ENCODE results near the gene COX14. TPM values are rescaled to one million over a fixed set of nuclear protein-coding genes. Genes with fewer than 3 reads are reported as not detected.

Gene COX14
- total RNA-seq (2014; rRNA removed; shearing (Covaris generic)) (24.4 and 53.4 TPM in 2 replicates), polyA plus RNA-seq (2016; fragmentation: Nextera tagmentation; extraction: Ambion mirVana) (122 and 125 TPM in 2 replicates)

GRCh38 chr12:50111693-50112455 lies at the start of gene COX14:
COX14 (plus strand) TSS chr12:50112236; CDS start chr12:50120044, 7,808 bp downstream.
- H3K9ac ChIP-seq, result peak within 1 kb of the TSS; percentile 97
- 0 out of 2 replicates have a peak, but pooled peaks cover 6% of the 10 kb centered on the region for H3K36me3 ChIP-seq (ENCODE audit: low read depth)
- H3K4me3 ChIP-seq, result peak within 1 kb of the TSS; percentile 93
- peak; percentile 100 for DNase-seq
- H3K9me2 ChIP-seq (ENCODE audit: insufficient read depth), result no peaks in the 10 kb centered on the region
- H3K27ac ChIP-seq, result peak within 1 kb of the TSS; percentile 96
- no peaks in the 10 kb centered on the region for H4K20me1 ChIP-seq (ENCODE audit: insufficient read depth)
- H2AFZ ChIP-seq, result peak within 1 kb of the TSS; percentile 89
- H3K9me3 ChIP-seq (ENCODE audit: low read depth), result no peaks in the 10 kb centered on the region
- 1% methylated on average over 50 to 59 of the region's 59 CpGs for WGBS, 2 experiments (ENCODE audit: low coverage in 1 of 2, low lambda C conversion rate in 2 of 2, missing lambda C conversion rate in 2 of 2)
- H3K79me2 ChIP-seq (ENCODE audit: insufficient read depth), result peaks cover 44% of the 10 kb centered on the region
- H3K4me1 ChIP-seq (ENCODE audit: insufficient read depth), result peaks cover 17% of the 10 kb centered on the region
- in situ Hi-C loops (cut with MboI), result no loop called here
- H3K27me3 ChIP-seq (replicated peaks; ENCODE audit: insufficient read depth), result no peaks in the 10 kb centered on the region
- peaks cover 7% of the 10 kb centered on the region for H3F3A ChIP-seq (ENCODE audit: insufficient read depth)
- H3K4me2 ChIP-seq (ENCODE audit: unreplicated experiment), result peak within 1 kb of the TSS; percentile 92
- TF ChIP-seq EZH2phosphoT487 (IDR thresholded peaks at IDR 0.05; ENCODE audit: insufficient read depth, low read depth) (no peak), EZH2 (IDR thresholded peaks at IDR 0.05; ENCODE audit: insufficient read depth, poor library complexity, severe bottlenecking) (no peak)

GRCh38 chr12:50062728-50063460 lies 49.1 kb upstream of the COX14 start:
- Histone ChIP-seq H3K4me2 (ENCODE audit: unreplicated experiment) (no peak overlapping the region), H3K27me3 (replicated peaks; ENCODE audit: insufficient read depth) (no peaks in the 10 kb centered on the region), H3F3A (ENCODE audit: insufficient read depth) (peaks cover 10% of the 10 kb centered on the region; the same call in 1 of the 2 replicates), H4K20me1 (ENCODE audit: insufficient read depth) (no peaks in the 10 kb centered on the region), H3K27ac (no peak overlapping the region), H3K4me1 (ENCODE audit: insufficient read depth) (peaks cover 11% of the 10 kb centered on the region), H3K9me2 (ENCODE audit: insufficient read depth) (no peaks in the 10 kb centered on the region), H3K9ac (no peak overlapping the region), H3K9me3 (ENCODE audit: low read depth) (no peaks in the 10 kb centered on the region), H2AFZ (no peak overlapping the region), H3K36me3 (ENCODE audit: low read depth) (no peaks in the 10 kb centered on the region), H3K79me2 (ENCODE audit: insufficient read depth) (no peaks in the 10 kb centered on the region), H3K4me3 (no peak overlapping the region)
- WGBS, 2 experiments (ENCODE audit: low coverage in 1 of 2, low lambda C conversion rate in 2 of 2, missing lambda C conversion rate in 2 of 2), result 92 to 94% methylated on average over 4 to 5 of the region's 5 CpGs
- no peak for DNase-seq
- TF ChIP-seq EZH2phosphoT487 (IDR thresholded peaks at IDR 0.05; ENCODE audit: insufficient read depth, low read depth), result no peak
- no peak for TF ChIP-seq EZH2 (IDR thresholded peaks at IDR 0.05; ENCODE audit: insufficient read depth, poor library complexity, severe bottlenecking)
- in situ Hi-C loops (cut with MboI), result loop anchor here (25.0 kb wide), 1 partner anchor 201 kb away; no protein-coding TSS in a partner anchor

- no peaks in the 10 kb centered on the region for H3K9me3 ChIP-seq (ENCODE audit: low read depth)
- H3F3A ChIP-seq (ENCODE audit: insufficient read depth), result peaks cover 10% of the 10 kb centered on the region; the same call in 1 of the 2 replicates
- no peaks in the 10 kb centered on the region for H4K20me1 ChIP-seq (ENCODE audit: insufficient read depth)
- WGBS, 2 experiments (ENCODE audit: low coverage in 1 of 2, low lambda C conversion rate in 2 of 2, missing lambda C conversion rate in 2 of 2), result 66 to 67% methylated on average over 3 of the region's 3 CpGs
- peak overlapping the region; percentile 64 for H3K27ac ChIP-seq
- DNase-seq, result peak; percentile 50
- H3K9me2 ChIP-seq (ENCODE audit: insufficient read depth), result no peaks in the 10 kb centered on the region
- peak overlapping the region; percentile 6 for H3K4me2 ChIP-seq (ENCODE audit: unreplicated experiment)
- H3K4me3 ChIP-seq, result no peak overlapping the region
- no peak for TF ChIP-seq EZH2phosphoT487 (IDR thresholded peaks at IDR 0.05; ENCODE audit: insufficient read depth, low read depth)
- TF ChIP-seq EZH2 (IDR thresholded peaks at IDR 0.05; ENCODE audit: insufficient read depth, poor library complexity, severe bottlenecking), result no peak
- in situ Hi-C loops (cut with MboI), result loop anchor here (25.0 kb wide), 1 partner anchor 204 kb away; no protein-coding TSS in a partner anchor
- no peak overlapping the region for H2AFZ ChIP-seq
- no peaks in the 10 kb centered on the region for H3K79me2 ChIP-seq (ENCODE audit: insufficient read depth)
- H3K36me3 ChIP-seq (ENCODE audit: low read depth), result no peaks in the 10 kb centered on the region
- no peaks in the 10 kb centered on the region for H3K27me3 ChIP-seq (replicated peaks; ENCODE audit: insufficient read depth)
- peak overlapping the region; percentile 38; the same call in 1 of the 2 replicates for H3K9ac ChIP-seq
- peaks cover 11% of the 10 kb centered on the region for H3K4me1 ChIP-seq (ENCODE audit: insufficient read depth)
Observed at GRCh38 chr12:50065726-50066310, 46.2 kb upstream of the COX14 start.

GRCh38 chr12:50066402-50066801 lies 45.6 kb upstream of the COX14 start:
- peak overlapping the region; percentile 44 for H3K4me2 ChIP-seq (ENCODE audit: unreplicated experiment)
- TF ChIP-seq EZH2 (IDR thresholded peaks at IDR 0.05; ENCODE audit: insufficient read depth, poor library complexity, severe bottlenecking) (no peak), EZH2phosphoT487 (IDR thresholded peaks at IDR 0.05; ENCODE audit: insufficient read depth, low read depth) (no peak)
- peaks cover 10% of the 10 kb centered on the region; the same call in 1 of the 2 replicates for H3F3A ChIP-seq (ENCODE audit: insufficient read depth)
- no peaks in the 10 kb centered on the region for H3K27me3 ChIP-seq (replicated peaks; ENCODE audit: insufficient read depth)
- peaks cover 11% of the 10 kb centered on the region for H3K4me1 ChIP-seq (ENCODE audit: insufficient read depth)
- H3K9me2 ChIP-seq (ENCODE audit: insufficient read depth), result no peaks in the 10 kb centered on the region
- in situ Hi-C loops (cut with MboI), result loop anchor here (25.0 kb wide), 1 partner anchor 204 kb away; no protein-coding TSS in a partner anchor
- peak overlapping the region; percentile 38; the same call in 1 of the 2 replicates for H3K9ac ChIP-seq
- H3K27ac ChIP-seq, result peak overlapping the region; percentile 64
- no peaks in the 10 kb centered on the region for H4K20me1 ChIP-seq (ENCODE audit: insufficient read depth)
- no peak overlapping the region for H3K4me3 ChIP-seq
- no peaks in the 10 kb centered on the region for H3K9me3 ChIP-seq (ENCODE audit: low read depth)
- no peak overlapping the region for H2AFZ ChIP-seq
- H3K79me2 ChIP-seq (ENCODE audit: insufficient read depth), result no peaks in the 10 kb centered on the region
- 52 to 59% methylated on average over 5 of the region's 5 CpGs for WGBS, 2 experiments (ENCODE audit: low coverage in 1 of 2, low lambda C conversion rate in 2 of 2, missing lambda C conversion rate in 2 of 2)
- no peaks in the 10 kb centered on the region for H3K36me3 ChIP-seq (ENCODE audit: low read depth)
- DNase-seq, result peak; percentile 94
